H9 (cell line): ENCODE measurements around the gene CASQ1. TPM values are rescaled to one million over a fixed set of nuclear protein-coding genes. Genes with fewer than 3 reads are reported as not detected.

Experiments
- DNase-seq: peaks from one replicate; pipeline ENCODE4 v3.0.0-alpha.2; 2017
- H2AFZ ChIP-seq: one replicate; pipeline ENCODE4 v1.6.1; 2013; ENCODE audit warnings: mild to moderate bottlenecking, low read length, control low read depth, moderate library complexity
- H2AK5ac ChIP-seq: 2 replicates; pipeline ENCODE4 v1.6.1; 2013; ENCODE audit warnings: low read length, control low read depth, mixed read lengths; ENCODE audit not compliant: insufficient read length
- H2BK120ac ChIP-seq: one replicate; pipeline ENCODE4 v1.6.1; 2013; ENCODE audit warnings: low read depth, mild to moderate bottlenecking, low read length, control low read depth, inconsistent platforms; ENCODE audit not compliant: poor library complexity, severe bottlenecking
- H2BK12ac ChIP-seq: 2 replicates; pipeline ENCODE4 v1.6.1; 2013; ENCODE audit warnings: low read length, control low read depth, mixed read lengths, low read depth; ENCODE audit not compliant: insufficient read length
- H2BK15ac ChIP-seq: 2 replicates; pipeline ENCODE4 v1.6.1; 2013; ENCODE audit warnings: low read depth, low read length, control low read depth
- H2BK20ac ChIP-seq: one replicate; pipeline ENCODE4 v1.6.1; 2013; ENCODE audit warnings: low read depth, mild to moderate bottlenecking, low read length, control low read depth, inconsistent platforms; ENCODE audit not compliant: poor library complexity, severe bottlenecking
- H2BK5ac ChIP-seq: 2 replicates; pipeline ENCODE4 v1.6.1; 2013; ENCODE audit warnings: low read length, control low read depth, mixed read lengths; ENCODE audit not compliant: insufficient read length
- H3K14ac ChIP-seq: 2 replicates; pipeline ENCODE4 v1.6.1; 2013; ENCODE audit warnings: low read length, control low read depth; ENCODE audit not compliant: insufficient read depth
- H3K18ac ChIP-seq: 2 replicates; pipeline ENCODE4 v1.6.1; 2013; ENCODE audit warnings: low read depth, mild to moderate bottlenecking, mixed read lengths, low read length, control low read depth; ENCODE audit not compliant: insufficient read length
- H3K23ac ChIP-seq: 2 replicates; pipeline ENCODE4 v1.6.1; 2013; ENCODE audit warnings: low read length, control low read depth, mixed read lengths, low read depth; ENCODE audit not compliant: insufficient read length
- H3K23me2 ChIP-seq: 2 replicates; pipeline ENCODE4 v1.6.1; 2013; ENCODE audit warnings: low read depth, mild to moderate bottlenecking, mixed read lengths, low read length, control low read depth; ENCODE audit not compliant: insufficient read length, poor library complexity, severe bottlenecking
- H3K27ac ChIP-seq: 2 replicates; pipeline ENCODE4 v1.5.1; 2013; ENCODE audit warnings: low read length, control low read depth, mixed read lengths, low read depth; ENCODE audit not compliant: insufficient read length
- H3K27me3 ChIP-seq: 2 replicates; pipeline ENCODE4 v1.6.1; 2013; ENCODE audit warnings: low read length, control low read depth, inconsistent platforms; ENCODE audit not compliant: insufficient read depth
- H3K4ac ChIP-seq: 2 replicates; pipeline ENCODE4 v1.6.1; 2013; ENCODE audit warnings: low read depth, mild to moderate bottlenecking, control low read depth, inconsistent platforms, low read length, moderate library complexity
- H3K4me1 ChIP-seq: 2 replicates; pipeline ENCODE4 v1.6.1; 2013; ENCODE audit warnings: low read length, control low read depth, inconsistent platforms; ENCODE audit not compliant: insufficient read depth
- H3K4me2 ChIP-seq: 2 replicates; pipeline ENCODE4 v1.6.1; 2013; ENCODE audit warnings: low read length, control low read depth, mixed read lengths; ENCODE audit not compliant: insufficient read length, insufficient read depth
- H3K56ac ChIP-seq: 2 replicates; pipeline ENCODE4 v1.6.1; 2013; ENCODE audit warnings: low read depth, mild to moderate bottlenecking, mixed read lengths, low read length, control low read depth; ENCODE audit not compliant: insufficient read length
- H3K79me1 ChIP-seq: 2 replicates; pipeline ENCODE4 v1.6.1; 2013; ENCODE audit warnings: low read depth, mild to moderate bottlenecking, moderate library complexity, low read length, control low read depth, inconsistent platforms; ENCODE audit not compliant: insufficient read depth, poor library complexity, severe bottlenecking
- H3K79me2 ChIP-seq: 2 replicates; pipeline ENCODE4 v1.6.1; 2013; ENCODE audit warnings: low read length, control low read depth, inconsistent platforms; ENCODE audit not compliant: insufficient read depth
- H3K9ac ChIP-seq: 2 replicates; pipeline ENCODE4 v1.6.1; 2013; ENCODE audit warnings: low read length, control low read depth, mixed read lengths; ENCODE audit not compliant: insufficient read length; ENCODE audit errors: extremely low read depth
- H3K9me3 ChIP-seq: one replicate; pipeline ENCODE4 v1.6.1; 2013; ENCODE audit warnings: low read depth, low read length, inconsistent platforms; ENCODE audit not compliant: control insufficient read depth
- H3T11ph ChIP-seq: one replicate; pipeline ENCODE4 v1.6.1; 2013; ENCODE audit warnings: mild to moderate bottlenecking, low read length, control low read depth, inconsistent platforms
- H4K20me1 ChIP-seq: one replicate; pipeline ENCODE4 v1.6.1; 2013; ENCODE audit not compliant: control insufficient read depth, insufficient read length, insufficient read depth
- H4K5ac ChIP-seq: 2 replicates; pipeline ENCODE4 v1.6.1; 2013; ENCODE audit warnings: low read depth, mild to moderate bottlenecking, mixed read lengths, low read length, control low read depth; ENCODE audit not compliant: insufficient read length
- H4K8ac ChIP-seq: replicated peaks from 2 replicates; pipeline ENCODE4 v1.6.1; 2013; ENCODE audit warnings: low read length, control low read depth, mixed read lengths, low read depth; ENCODE audit not compliant: insufficient read length
- H4K91ac ChIP-seq: 2 replicates; pipeline ENCODE4 v1.6.1; 2013; ENCODE audit warnings: low read depth, mild to moderate bottlenecking, moderate library complexity, mixed read lengths, low read length, control low read depth; ENCODE audit not compliant: insufficient read length
- H3K27ac Mint-ChIP-seq, 3 experiments: 2 replicates in 2 of 3; 3 replicates in 1 of 3; pipeline ENCODE4 v1.8.0; 2020 to 2021; ENCODE audit warnings: mixed read lengths in 3 of 3, mild to moderate bottlenecking in 1 of 3, moderate library complexity in 1 of 3
- H3K27me3 Mint-ChIP-seq: 2 replicates; pipeline ENCODE4 v1.8.0; 2021; ENCODE audit warnings: low read depth, mild to moderate bottlenecking, moderate library complexity, mixed read lengths
- H3K36me3 Mint-ChIP-seq, 3 experiments: 2 replicates in 2 of 3; 3 replicates in 1 of 3; pipeline ENCODE4 v1.8.0; 2020 to 2021; ENCODE audit warnings: low read depth in 3 of 3, mixed read lengths in 3 of 3; ENCODE audit not compliant: insufficient read depth in 1 of 3
- H3K4me1 Mint-ChIP-seq, 2 experiments: 2 replicates each; pipeline ENCODE4 v1.8.0; 2020; ENCODE audit warnings: mixed read lengths in 2 of 2
- H3K4me3 Mint-ChIP-seq, 2 experiments: 2 replicates in 1 of 2; 3 replicates in 1 of 2; pipeline ENCODE4 v1.8.0; 2020 to 2021; ENCODE audit warnings: mild to moderate bottlenecking in 2 of 2, mixed read lengths in 2 of 2, moderate library complexity in 1 of 2
- H3K9me3 Mint-ChIP-seq, 2 experiments: 2 replicates in 1 of 2; 3 replicates in 1 of 2; pipeline ENCODE4 v1.8.0; 2020; ENCODE audit warnings: mild to moderate bottlenecking in 2 of 2, mixed read lengths in 2 of 2, moderate library complexity in 1 of 2
- WGBS: extraction: QIAGEN DNeasy Blood & Tissue Kit; methylation state at CpG from one replicate; pipeline ENCODE4 v1.1.7; 2013; ENCODE audit warnings: missing lambda C conversion rate, low lambda C conversion rate, mixed read lengths; ENCODE audit not compliant: insufficient read length; ENCODE audit errors: extremely low coverage; 5-methylcytosine and 5-hydroxymethylcytosine counted together
- total RNA-seq: library from RNA; stranded (reverse); gene quantifications from 2 replicates; pipeline ENCODE4 v1.2.1, GENCODE V29; 2021
- TF ChIP-seq, protein P1 (sequence below): fragments of 200-600 bp; sonication (generic); conservative IDR thresholded peaks from 3 replicates; pipeline ENCODE4 v1.8.0; 2021; ENCODE audit warnings: antibody characterized with exemption, mild to moderate bottlenecking

Gene CASQ1
- total RNA-seq, 1 experiment from 2014 or later = 0.55 TPM

GRCh38 chr1:160188341-160188740 is 2.0 kb upstream of the CASQ1 start:
- no peaks in the 10 kb centered on the region; a peak in 1 of 7 replicates for H3K36me3 Mint-ChIP-seq
- Histone ChIP-seq H2BK5ac (no peak overlapping the region), H3K23ac (no peak overlapping the region), H2BK20ac (no peak overlapping the region), H3K23me2 (no peaks in the 10 kb centered on the region), H3K79me1 (no peaks in the 10 kb centered on the region), H3K56ac (no peak overlapping the region), H4K91ac (no peak overlapping the region), H3K9me3 (no peaks in the 10 kb centered on the region), H2BK15ac (no peak overlapping the region), H3K79me2 (no peaks in the 10 kb centered on the region), H3K27ac (no peak overlapping the region), H2BK120ac (no peak overlapping the region), H3K27me3 (no peaks in the 10 kb centered on the region), H3K4me1 (peaks cover 3% of the 10 kb centered on the region; the same call in 1 of the 2 replicates), H3K14ac (no peak overlapping the region), H3K4ac (no peak overlapping the region), H4K5ac (no peak overlapping the region), H2AK5ac (no peak overlapping the region), H2AFZ (no peak overlapping the region), H3T11ph (no peak overlapping the region), H2BK12ac (no peak overlapping the region), H4K20me1 (no peaks in the 10 kb centered on the region), H3K9ac (no peak overlapping the region), H4K8ac (no peak overlapping the region), H3K4me2 (no peak overlapping the region), H3K18ac (no peak overlapping the region)
- H3K4me1 Mint-ChIP-seq = peaks cover 9 to 11% of the 10 kb centered on the region in 2 experiments; a peak in 3 of 4 replicates
- no peak for DNase-seq
- peaks cover 25% of the 10 kb centered on the region for H3K27me3 Mint-ChIP-seq
- no CpG with 5 or more reads among the region's 7 CpGs for WGBS
- H3K9me3 Mint-ChIP-seq = no peaks in the 10 kb centered on the region
- TF ChIP-seq, protein P1, sequence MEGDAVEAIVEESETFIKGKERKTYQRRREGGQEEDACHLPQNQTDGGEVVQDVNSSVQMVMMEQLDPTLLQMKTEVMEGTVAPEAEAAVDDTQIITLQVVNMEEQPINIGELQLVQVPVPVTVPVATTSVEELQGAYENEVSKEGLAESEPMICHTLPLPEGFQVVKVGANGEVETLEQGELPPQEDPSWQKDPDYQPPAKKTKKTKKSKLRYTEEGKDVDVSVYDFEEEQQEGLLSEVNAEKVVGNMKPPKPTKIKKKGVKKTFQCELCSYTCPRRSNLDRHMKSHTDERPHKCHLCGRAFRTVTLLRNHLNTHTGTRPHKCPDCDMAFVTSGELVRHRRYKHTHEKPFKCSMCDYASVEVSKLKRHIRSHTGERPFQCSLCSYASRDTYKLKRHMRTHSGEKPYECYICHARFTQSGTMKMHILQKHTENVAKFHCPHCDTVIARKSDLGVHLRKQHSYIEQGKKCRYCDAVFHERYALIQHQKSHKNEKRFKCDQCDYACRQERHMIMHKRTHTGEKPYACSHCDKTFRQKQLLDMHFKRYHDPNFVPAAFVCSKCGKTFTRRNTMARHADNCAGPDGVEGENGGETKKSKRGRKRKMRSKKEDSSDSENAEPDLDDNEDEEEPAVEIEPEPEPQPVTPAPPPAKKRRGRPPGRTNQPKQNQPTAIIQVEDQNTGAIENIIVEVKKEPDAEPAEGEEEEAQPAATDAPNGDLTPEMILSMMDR = no peak
- no peak overlapping the region for H3K4me3 Mint-ChIP-seq
- H3K27ac Mint-ChIP-seq = no peak overlapping the region
